ENCODE data around the gene PGGT1B. TPM values are rescaled to one million over a fixed set of nuclear protein-coding genes. Genes with fewer than 3 reads are reported as not detected.

The PGGT1B gene
- total RNA-seq, 1 donor from 2014 or later = 45.4 TPM

- H2AFZ ChIP-seq (ENCODE audit: low read depth, low read length) = peak overlapping the region; percentile 84
- peak overlapping the region; percentile 70 for H3K4me3 ChIP-seq (ENCODE audit: insufficient read depth, low read depth, low read length)
- Mint-ChIP-seq H3K4me3 (ENCODE audit: unreplicated experiment) (peak overlapping the region; percentile 87), H3K27me3 (ENCODE audit: low read depth, unreplicated experiment) (peaks cover 53% of the 10 kb centered on the region), H3K36me3 (ENCODE audit: low read depth, unreplicated experiment) (peaks cover 2% of the 10 kb centered on the region), H3K4me1 (ENCODE audit: low read depth, unreplicated experiment) (no peaks in the 10 kb centered on the region), H3K27ac (ENCODE audit: unreplicated experiment) (peak overlapping the region; percentile 18), H3K9me3 (ENCODE audit: unreplicated experiment) (no peaks in the 10 kb centered on the region)
- H3K9ac ChIP-seq (ENCODE audit: low read length) = peak overlapping the region; percentile 71
- H3K9me3 ChIP-seq (ENCODE audit: insufficient read depth, low read depth, low read length) = no peaks in the 10 kb centered on the region
- no peaks in the 10 kb centered on the region for H3K79me2 ChIP-seq (ENCODE audit: insufficient read depth, low read length)
- no peaks in the 10 kb centered on the region for H4K20me1 ChIP-seq (ENCODE audit: insufficient read depth, low read length)
- H3K36me3 ChIP-seq (ENCODE audit: insufficient read depth, low read length) = no peaks in the 10 kb centered on the region
- FAIRE-seq (no peak), DNase-seq (ENCODE audit: low read depth) (no peak)
- H3K4me2 ChIP-seq (ENCODE audit: low read length) = peak overlapping the region; percentile 94
- H3K27me3 ChIP-seq (ENCODE audit: insufficient read depth, low read length) = peaks cover 29% of the 10 kb centered on the region
- TF ChIP-seq, protein P1, sequence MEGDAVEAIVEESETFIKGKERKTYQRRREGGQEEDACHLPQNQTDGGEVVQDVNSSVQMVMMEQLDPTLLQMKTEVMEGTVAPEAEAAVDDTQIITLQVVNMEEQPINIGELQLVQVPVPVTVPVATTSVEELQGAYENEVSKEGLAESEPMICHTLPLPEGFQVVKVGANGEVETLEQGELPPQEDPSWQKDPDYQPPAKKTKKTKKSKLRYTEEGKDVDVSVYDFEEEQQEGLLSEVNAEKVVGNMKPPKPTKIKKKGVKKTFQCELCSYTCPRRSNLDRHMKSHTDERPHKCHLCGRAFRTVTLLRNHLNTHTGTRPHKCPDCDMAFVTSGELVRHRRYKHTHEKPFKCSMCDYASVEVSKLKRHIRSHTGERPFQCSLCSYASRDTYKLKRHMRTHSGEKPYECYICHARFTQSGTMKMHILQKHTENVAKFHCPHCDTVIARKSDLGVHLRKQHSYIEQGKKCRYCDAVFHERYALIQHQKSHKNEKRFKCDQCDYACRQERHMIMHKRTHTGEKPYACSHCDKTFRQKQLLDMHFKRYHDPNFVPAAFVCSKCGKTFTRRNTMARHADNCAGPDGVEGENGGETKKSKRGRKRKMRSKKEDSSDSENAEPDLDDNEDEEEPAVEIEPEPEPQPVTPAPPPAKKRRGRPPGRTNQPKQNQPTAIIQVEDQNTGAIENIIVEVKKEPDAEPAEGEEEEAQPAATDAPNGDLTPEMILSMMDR (IDR thresholded peaks at IDR 0.05; ENCODE audit: insufficient read depth, low read depth, low read length) = no peak
- peak; percentile 81 for TF ChIP-seq EZH2 (IDR thresholded peaks at IDR 0.05; ENCODE audit: insufficient read depth, low read length)
- H3K4me1 ChIP-seq (ENCODE audit: insufficient read depth, low read length) = peaks cover 8% of the 10 kb centered on the region
- H3K27ac ChIP-seq (ENCODE audit: low read depth, low read length) = no peak overlapping the region
Measured at GRCh38 chr5:115179394-115180164, 83.1 kb downstream of the PGGT1B start.

GRCh38 chr5:115179030-115179393 lies 83.7 kb downstream of the PGGT1B start:
- no peaks in the 10 kb centered on the region for H3K4me1 Mint-ChIP-seq (ENCODE audit: low read depth, unreplicated experiment)
- FAIRE-seq = no peak
- no peaks in the 10 kb centered on the region for H3K9me3 Mint-ChIP-seq (ENCODE audit: unreplicated experiment)
- H3K9me3 ChIP-seq (ENCODE audit: insufficient read depth, low read depth, low read length) = no peaks in the 10 kb centered on the region
- peaks cover 54% of the 10 kb centered on the region for H3K27me3 Mint-ChIP-seq (ENCODE audit: low read depth, unreplicated experiment)
- no peaks in the 10 kb centered on the region for H3K79me2 ChIP-seq (ENCODE audit: insufficient read depth, low read length)
- peaks cover 8% of the 10 kb centered on the region for H3K4me1 ChIP-seq (ENCODE audit: insufficient read depth, low read length)
- peak overlapping the region; percentile 71 for H3K9ac ChIP-seq (ENCODE audit: low read length)
- peak overlapping the region; percentile 94 for H3K4me2 ChIP-seq (ENCODE audit: low read length)
- no peaks in the 10 kb centered on the region for H4K20me1 ChIP-seq (ENCODE audit: insufficient read depth, low read length)
- H3K27ac Mint-ChIP-seq (ENCODE audit: unreplicated experiment) = no peak overlapping the region
- no peak overlapping the region for H3K4me3 Mint-ChIP-seq (ENCODE audit: unreplicated experiment)
- no peak for DNase-seq (ENCODE audit: low read depth)
- peaks cover 29% of the 10 kb centered on the region for H3K27me3 ChIP-seq (ENCODE audit: insufficient read depth, low read length)
- no peak overlapping the region for H3K27ac ChIP-seq (ENCODE audit: low read depth, low read length)
- TF ChIP-seq, protein P1 (IDR thresholded peaks at IDR 0.05; ENCODE audit: insufficient read depth, low read depth, low read length) = no peak
- no peak for TF ChIP-seq EZH2 (IDR thresholded peaks at IDR 0.05; ENCODE audit: insufficient read depth, low read length)
- H3K36me3 Mint-ChIP-seq (ENCODE audit: low read depth, unreplicated experiment) = peaks cover 2% of the 10 kb centered on the region
- peak overlapping the region; percentile 70 for H3K4me3 ChIP-seq (ENCODE audit: insufficient read depth, low read depth, low read length)
- H3K36me3 ChIP-seq (ENCODE audit: insufficient read depth, low read length) = no peaks in the 10 kb centered on the region
- peak overlapping the region; percentile 84 for H2AFZ ChIP-seq (ENCODE audit: low read depth, low read length)

- no peak for FAIRE-seq
- H3K79me2 ChIP-seq (ENCODE audit: insufficient read depth, low read length) = no peaks in the 10 kb centered on the region
- no peaks in the 10 kb centered on the region for H3K36me3 ChIP-seq (ENCODE audit: insufficient read depth, low read length)
- H4K20me1 ChIP-seq (ENCODE audit: insufficient read depth, low read length) = no peaks in the 10 kb centered on the region
- DNase-seq (ENCODE audit: low read depth) = no peak
- peaks cover 8% of the 10 kb centered on the region for H3K4me1 ChIP-seq (ENCODE audit: insufficient read depth, low read length)
- TF ChIP-seq, protein P1 (IDR thresholded peaks at IDR 0.05; ENCODE audit: insufficient read depth, low read depth, low read length) = no peak
- no peak for TF ChIP-seq EZH2 (IDR thresholded peaks at IDR 0.05; ENCODE audit: insufficient read depth, low read length)
- H3K27me3 ChIP-seq (ENCODE audit: insufficient read depth, low read length) = peaks cover 15% of the 10 kb centered on the region
- peaks cover 7% of the 10 kb centered on the region for H3K9me3 Mint-ChIP-seq (ENCODE audit: unreplicated experiment)
- H3K27ac Mint-ChIP-seq (ENCODE audit: unreplicated experiment) = no peak overlapping the region
- peak overlapping the region; percentile 96 for H3K4me2 ChIP-seq (ENCODE audit: low read length)
- H3K4me3 ChIP-seq (ENCODE audit: insufficient read depth, low read depth, low read length) = peak overlapping the region; percentile 87
- H2AFZ ChIP-seq (ENCODE audit: low read depth, low read length) = peak overlapping the region; percentile 99
- H3K27ac ChIP-seq (ENCODE audit: low read depth, low read length) = no peak overlapping the region
- H3K4me3 Mint-ChIP-seq (ENCODE audit: unreplicated experiment) = peak overlapping the region; percentile 85
- H3K9ac ChIP-seq (ENCODE audit: low read length) = peak overlapping the region; percentile 47
- H3K9me3 ChIP-seq (ENCODE audit: insufficient read depth, low read depth, low read length) = no peaks in the 10 kb centered on the region
- peaks cover 33% of the 10 kb centered on the region for H3K27me3 Mint-ChIP-seq (ENCODE audit: low read depth, unreplicated experiment)
- peaks cover 10% of the 10 kb centered on the region for H3K36me3 Mint-ChIP-seq (ENCODE audit: low read depth, unreplicated experiment)
- no peaks in the 10 kb centered on the region for H3K4me1 Mint-ChIP-seq (ENCODE audit: low read depth, unreplicated experiment)
Measured at GRCh38 chr5:115170929-115171510, 91.7 kb downstream of the PGGT1B start.
